CD4-positive, alpha-beta T cell treated with Interleukin-6 for 4 hours (primary cell): ENCODE measurements around the gene PSMB11.

Experiments used
- DNase-seq: peaks from one replicate; pipeline ENCODE4 v3.0.0-alpha.2; 2020; ENCODE audit warnings: mixed read lengths

PSMB11 gene

DNA sequence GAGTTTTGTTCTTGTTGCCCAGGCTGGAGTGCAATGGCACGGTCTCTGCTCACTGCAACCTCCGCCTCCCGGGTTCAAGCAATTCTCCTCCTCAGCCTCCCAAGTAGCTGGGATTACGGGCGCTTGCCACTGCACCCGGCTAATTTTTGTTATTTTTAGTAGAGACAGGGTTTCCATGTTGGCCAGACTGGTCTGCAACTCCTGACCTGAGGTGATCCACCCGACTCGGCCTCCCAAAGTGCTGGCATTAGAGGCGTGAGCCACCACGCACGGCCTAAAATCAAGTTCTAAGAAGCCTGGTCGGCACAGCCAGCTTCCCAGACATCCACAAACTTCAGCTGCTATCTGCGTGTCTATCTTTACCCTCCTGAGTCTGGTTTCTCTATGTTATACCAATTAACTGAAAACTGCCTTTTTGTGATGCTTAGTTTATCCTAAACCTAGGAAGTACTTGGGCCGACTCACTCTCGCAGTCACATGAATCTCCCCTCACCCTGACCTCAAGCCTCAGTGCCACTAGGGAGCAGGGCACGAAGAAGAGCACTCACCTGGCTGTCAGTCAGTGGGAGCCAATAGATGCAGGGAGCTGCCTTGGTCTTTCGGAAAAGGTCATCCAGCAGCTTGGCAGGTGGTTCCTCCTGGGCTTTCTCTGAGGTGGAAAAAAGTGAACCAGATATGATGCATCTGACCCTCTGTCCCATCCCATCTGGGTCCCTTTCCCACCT is 18.7 kb downstream of the PSMB11 start:
- no peak for DNase-seq

DNA sequence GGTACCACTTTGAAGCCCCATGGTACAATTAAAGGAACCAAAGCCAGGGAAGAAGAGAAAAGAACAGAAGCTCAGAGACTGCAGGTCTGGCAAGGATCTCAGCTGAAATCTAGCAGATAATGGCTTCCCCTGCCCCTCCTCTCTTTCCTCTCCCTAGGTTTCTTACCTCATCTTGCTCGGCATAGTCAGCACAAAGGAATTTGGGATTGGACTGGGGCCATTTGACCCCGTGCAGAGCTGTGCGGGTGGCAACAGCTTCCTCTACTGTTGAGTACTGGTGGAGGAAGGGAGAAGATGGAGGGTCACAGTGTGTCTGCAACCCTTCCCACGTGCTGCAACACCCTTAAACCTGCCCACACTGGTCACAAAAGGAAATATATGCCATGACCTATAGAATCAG is 20.0 kb downstream of the PSMB11 start:
- no peak for DNase-seq

DNA sequence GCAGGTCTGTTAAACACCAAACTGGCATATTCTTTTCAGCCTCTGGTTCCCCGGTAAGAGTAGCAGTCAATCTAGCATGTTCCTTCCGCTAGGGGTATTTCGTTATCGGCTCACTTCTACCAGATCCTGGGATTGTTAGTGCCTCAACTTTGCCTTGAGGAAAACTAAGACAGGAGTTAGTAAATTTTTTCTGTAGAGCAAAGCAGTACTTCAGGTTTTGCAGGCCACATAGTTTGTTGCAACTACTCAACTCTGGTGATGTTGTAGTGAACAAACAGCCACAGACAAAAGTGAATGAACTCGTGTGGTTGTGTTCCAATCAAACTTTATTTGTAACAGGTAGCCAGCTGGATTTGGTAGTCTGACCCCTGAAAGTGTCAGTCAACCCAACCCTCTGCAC is 21.6 kb downstream of the PSMB11 start:
- DNase-seq = no peak

DNA sequence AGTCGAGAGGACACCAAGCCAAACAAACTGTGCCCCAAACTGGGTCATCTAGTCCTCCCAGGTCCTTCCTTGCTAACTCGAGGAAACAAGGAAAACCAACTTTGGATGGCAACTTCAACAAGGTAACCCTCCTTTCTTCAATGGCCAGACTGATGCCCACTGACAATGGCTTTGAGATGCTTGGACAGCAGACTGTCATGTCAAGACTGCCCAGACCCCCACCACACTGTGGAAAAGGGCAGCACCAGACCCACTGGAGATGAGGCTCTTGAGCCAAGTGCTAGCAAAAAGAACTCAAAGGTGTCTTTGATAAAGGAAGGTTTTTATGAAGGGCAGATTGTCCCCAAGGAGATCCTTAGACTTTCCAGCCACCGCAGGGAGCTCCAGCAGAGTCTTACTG is 24.4 kb downstream of the PSMB11 start:
- DNase-seq = no peak

DNA sequence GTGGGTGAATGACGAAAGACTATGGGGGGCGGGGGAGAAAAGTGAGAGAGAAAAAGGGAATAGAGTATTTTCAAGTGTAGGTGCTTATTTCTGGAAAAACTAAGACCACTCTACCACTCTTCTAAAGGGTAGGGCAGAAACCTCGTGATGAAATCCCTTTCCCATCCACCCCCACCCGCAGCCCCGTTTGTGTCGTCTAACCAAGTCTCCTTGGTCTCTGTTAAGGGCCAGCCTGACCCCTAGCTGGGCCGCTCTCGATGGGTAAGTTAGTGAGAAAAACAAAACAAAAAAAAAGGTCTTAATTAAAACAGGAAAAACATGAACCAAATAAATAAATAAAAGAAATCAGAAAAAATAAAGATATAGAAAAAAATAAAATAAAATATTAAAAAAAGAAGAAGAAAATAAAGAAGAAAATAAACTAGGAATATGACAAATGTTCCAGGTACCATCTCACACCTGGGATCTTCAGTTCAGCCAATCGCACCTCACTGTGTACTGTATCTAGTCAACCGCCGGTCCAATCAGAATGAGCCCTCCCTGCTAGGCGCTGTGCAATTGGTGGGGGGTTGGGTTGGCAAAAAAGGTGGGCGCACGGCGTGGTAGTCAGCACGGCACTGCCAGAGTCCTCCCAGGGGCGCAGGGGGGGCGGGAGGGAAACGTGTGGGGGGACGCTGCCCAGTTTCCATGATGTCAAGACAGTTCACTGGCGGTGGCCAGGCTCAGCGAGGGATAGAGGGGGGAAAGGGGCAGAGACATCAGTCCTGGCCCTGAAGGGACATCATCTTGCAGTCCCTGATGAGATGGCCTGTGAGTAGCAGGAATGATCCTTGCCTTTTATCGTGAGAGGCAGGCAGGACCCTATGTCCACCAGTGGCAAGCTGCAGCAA is 25.1 kb downstream of the PSMB11 start:
- DNase-seq = no peak

DNA sequence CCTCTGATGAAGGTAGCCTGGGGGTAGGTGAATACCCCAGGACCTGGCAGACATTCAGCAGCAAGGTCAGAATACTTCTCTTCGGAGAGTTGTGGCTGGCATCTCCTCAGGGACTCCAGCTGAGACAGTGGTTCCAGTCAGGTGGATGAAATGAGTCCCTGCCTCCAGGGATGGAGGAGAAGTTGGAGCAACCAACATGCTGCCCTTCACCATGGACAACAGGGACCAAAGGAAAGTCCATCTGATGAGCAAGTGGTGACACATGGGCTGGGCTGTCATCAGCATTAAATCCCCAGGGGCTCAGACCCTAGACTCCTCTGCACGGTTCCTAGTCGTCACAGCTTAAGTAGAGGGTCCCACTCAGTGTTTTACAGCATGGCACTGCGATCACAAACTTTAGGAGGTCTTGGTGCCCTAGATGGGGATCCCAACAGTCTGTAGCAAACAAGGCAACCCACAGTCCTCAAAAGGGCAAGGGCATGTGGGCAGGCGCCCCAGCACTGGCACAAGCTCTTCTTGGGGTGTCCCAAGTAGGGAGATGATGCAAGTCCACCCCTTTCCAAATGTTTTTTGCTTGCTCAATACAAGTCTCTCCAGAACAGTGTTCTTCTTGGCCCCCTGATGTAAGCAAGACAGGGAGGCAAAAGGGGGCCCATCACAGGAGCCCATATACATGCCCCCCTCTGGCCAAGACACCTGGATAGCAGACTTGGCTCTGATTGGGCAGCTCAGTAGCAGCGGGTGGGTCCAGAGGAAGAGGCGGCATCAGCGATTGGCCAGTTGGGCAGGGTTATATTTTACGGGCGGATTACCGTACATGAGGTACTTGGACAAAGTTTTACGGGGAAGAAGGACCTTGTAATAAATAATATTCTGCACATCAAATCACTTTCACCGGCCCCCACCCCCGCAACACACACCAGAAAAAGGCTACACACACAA is 26.1 kb downstream of the PSMB11 start:
- DNase-seq = no peak

DNA sequence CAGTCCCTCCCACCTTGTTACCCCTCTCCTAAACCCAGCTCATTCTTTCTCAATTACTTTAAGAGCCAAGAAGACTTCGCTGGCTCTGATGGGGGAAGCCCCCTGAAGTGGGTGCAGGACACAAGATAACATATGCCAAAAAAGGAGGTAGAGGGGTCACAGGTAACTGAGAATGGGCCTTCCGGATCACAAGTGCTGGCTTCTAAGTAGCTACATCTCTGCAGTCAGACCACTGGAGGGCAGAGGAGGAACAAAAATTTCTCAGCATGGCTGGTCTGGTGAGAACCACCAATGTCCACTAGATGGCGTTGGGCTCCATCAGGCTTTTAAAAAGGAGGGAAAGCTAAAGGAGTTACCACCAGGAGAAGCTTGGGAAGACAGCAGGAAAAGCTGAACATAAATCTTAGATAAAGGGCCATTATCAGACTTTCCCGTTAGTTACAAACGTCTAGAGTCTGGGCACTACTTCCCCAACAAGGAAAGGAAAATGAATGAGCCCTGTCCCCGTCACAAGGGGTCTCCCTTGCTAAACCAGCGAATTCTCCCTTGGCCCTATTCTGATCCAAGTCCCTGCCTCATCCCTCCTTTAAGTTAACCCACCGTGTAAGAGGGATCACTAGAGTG is 26.9 kb downstream of the PSMB11 start:
- peak; percentile 78 for DNase-seq

DNA sequence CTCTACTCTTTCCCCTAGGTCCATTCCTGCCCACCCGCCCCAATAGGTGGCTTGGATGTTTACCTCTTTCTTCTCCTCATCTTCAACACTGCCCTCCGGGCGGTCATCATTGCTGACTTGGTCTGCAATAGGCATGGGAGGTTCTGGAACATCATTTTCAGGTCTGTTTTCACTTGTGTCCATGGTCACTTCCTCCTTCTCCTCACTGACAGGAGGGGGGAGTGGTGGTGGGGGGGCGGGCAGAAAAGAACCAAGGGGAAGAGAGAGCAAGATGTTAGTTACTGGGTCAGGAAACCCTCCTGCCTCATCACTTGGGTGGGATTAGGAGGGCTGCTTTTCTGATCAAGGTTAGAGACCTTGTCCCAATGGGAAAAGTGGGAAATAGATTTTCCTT is 27.4 kb downstream of the PSMB11 start:
- DNase-seq = no peak

DNA sequence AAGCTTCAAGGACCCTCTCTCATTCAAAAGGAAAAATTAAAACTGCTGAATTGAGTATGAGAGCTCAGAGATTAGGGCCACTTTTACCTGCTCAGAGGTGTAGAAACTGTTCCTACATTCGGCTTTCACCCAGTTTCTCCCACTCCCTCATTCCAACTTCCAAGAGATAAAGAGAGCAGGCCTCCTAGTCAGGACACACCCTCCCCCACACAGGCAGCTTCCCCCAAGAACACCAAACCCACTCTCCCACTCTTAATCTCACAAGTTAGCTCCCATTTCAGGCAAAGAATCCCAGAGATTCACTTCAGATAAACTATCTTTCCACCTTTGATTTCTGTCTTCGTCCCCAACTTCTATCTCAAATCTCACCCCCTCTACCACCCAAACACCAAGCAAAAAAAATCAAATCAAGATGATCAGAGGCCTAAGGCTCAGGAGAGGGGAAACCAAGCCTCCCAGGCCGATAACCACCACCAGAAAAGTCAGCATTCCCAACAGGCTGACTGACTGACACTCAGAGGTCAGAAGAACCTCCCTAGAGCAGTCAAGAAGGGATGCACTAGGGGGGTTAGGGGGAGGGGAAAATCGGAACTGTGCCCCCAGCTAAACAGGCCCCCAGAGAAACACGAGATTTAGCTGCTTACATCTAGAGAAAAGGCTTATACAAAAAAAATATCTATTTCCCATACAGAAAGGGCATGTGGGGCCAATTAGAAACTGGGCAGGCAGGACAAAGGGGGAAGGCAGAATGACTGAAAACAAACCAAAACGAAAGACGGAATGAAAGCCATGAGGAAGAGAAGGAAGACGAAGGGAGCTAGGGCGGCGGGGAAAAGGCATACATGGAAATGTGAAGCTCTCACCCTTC is 28.5 kb downstream of the PSMB11 start:
- no peak for DNase-seq

DNA sequence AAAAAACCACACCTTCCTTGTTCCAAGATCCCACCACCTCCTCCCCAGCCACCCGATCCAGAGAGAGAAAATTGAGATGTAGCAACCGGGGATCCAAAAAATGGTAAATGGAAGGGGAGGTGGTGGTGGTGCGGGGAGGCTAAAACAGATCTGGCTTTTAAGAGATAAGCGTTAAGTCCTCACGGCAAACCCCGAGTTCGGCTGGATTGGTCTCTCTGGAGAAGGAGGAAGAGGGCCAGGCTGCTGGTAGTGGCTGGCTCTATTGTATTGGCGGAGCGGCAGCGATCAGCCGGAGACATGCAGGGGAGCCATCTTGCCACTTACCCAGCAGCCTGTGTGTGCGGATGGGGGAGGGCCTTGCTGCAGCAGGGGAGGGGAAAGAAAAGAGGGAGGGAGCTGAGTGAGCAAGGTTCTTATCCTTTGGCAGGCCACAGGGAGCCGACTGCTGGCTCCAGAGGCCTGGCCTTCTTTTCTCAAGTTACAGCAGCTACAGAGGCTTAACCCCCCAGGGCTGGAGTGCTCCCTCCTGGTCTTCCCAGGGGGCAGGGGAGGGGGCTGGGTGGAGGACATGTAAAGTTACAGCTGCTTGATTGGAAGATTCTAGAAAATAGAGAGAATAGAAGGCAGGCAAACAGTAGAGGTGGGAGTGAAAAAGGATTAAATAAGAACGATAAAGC is 29.4 kb downstream of the PSMB11 start:
- DNase-seq = peak; percentile 78

DNA sequence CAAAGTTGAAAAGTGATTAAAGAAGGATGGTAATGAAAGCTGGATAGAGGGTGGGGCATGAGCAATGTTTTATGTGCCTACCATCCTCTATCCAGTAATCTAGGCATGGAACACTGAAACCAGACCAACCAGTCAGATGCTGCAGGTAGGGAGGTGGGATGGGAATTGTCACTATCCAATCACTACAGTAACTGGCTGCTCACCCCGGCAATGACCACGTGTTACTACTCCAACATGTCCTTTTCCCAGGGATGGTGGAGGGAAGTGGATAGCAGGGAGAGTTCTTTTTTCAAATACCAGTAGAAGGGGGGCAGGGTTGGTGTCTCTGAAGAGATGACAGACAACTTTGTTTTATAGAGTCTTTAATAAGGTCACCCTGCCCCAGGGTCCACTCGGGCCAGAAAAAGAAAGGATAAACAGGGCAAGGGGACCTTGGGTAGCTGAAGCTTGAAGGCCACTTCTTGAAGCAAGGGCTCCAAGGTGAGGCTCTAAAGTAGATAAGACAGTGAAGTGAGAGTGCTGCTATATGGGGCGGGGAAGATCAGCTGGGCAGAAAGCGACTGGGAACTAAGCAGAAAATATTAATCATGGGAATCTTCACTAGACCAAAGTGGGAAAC is 30.0 kb downstream of the PSMB11 start:
- no peak for DNase-seq

DNA sequence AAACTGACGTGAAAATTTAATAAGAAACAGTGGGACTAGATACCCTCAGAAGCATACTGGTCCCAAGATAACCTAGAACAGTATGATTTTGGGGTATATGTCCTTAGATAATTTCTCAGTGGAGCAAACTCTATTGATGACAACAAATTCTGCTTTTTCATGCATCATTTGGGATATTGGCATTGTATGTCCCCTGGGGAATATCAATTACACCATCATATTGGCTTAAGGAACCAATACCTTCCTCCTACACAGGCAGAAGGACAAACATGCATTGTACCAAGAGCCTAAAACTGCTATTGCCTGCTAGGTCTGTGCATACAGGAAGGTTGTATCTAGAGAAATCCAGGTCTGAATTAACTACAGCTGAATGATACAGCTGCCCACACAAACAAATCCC is 32.9 kb downstream of the PSMB11 start:
- DNase-seq = no peak

DNA sequence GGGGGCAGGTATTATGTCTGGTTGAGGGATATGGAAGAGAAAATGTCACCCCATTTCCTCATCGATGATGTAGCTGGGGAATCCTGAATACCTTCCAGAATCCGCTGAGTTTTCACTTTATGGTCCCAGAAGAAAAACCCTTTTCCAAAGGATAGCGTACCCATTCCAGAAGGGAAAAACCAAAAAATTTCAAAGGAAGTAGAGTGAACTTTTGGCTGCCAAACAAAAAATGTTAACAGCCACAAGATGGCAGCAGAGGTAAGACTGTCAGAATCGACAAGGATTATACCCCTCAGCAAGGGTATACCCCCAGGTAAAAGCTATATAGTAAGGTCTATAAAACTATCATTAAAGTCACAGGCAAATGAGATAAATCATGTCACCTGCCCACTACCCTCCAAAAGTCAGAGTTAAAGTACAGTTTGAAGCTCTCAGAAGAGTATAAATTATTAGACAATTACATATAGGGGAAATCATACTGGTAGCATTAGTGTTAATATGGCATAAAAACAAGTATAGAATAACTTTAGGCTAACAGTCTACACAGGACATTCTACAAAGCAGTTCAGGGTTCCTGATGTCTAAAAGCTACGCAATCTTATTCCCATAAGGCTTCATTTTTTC is 34.9 kb downstream of the PSMB11 start:
- peak; percentile 40 for DNase-seq

DNA sequence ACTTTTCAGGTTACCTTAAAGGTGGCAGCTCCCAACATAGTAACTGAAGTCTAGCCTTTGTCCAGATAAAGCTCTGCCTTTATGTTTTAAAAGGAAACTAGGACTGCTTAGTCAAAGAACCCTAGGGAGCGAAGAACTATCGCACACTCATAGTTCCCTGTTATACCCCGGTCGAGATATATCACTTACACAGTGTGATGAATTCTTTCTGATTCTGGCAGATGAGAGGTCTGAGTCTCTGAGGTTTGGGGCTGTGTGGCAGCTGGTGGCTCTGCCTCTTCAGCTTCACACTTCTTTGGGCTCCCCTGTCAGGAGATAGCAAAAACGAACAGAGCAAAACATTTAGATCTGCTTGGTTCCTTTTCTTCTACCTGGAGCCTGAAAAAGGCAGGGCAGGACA is 36.0 kb downstream of the PSMB11 start:
- no peak for DNase-seq

DNA sequence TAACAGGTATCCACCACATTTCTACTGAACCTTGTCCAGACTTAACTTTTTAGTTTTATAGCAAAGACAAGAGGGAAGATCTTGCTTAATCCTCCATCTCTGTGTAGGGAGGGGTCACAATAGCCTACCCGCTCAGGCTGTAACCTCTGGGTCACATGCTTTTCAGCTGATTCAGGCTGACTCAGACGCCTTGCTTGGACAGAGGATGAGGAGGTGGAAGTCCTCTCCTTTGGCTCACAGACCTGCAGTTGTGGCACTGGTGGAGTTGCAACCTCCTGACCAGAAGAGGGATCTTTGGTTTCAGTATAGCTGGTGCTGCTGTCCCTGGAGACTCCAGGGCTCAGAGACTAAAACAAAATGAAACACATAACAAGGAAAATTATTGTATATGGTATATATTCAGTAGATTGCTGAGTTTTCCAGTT is 36.7 kb downstream of the PSMB11 start:
- no peak for DNase-seq

DNA sequence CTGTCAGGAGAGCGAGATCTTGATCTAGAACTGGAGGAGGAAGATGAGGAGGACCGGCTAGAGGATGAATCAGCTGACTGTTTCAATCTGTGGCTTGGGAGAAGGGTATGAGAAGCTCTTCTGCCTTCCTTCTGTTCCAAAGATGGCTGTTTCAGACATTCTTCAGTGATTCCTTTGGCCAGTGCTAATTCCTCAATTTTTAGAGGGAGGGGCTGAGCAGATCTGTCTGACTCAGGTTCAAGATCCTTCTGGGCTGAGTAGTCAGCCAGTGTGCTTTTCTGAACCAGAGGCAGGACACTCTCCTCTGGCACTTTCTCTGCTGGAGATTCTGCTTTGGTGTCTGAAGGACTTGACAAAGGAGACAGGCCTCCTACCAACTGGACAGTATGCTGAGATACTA is 37.7 kb downstream of the PSMB11 start:
- no peak for DNase-seq

DNA sequence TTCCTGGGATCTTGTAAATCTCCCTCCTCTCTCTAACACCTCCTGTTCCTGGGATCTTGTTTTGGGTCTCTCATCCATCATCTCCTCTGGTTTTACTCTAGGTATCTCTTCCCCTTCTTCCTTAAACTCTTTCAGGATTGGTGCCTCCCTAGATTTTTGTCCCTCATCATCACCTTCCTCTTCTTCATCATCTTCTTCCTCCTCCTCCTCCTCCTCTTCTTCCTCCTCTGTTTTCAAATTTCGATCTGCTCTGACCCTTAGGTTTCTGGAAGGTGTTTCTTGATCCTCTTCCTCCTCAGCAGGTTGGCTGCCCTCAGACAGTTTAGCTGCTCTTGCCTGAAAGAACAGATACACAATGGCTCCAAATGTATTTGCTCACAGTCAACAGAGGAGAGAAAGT is 38.5 kb downstream of the PSMB11 start:
- DNase-seq = no peak

DNA sequence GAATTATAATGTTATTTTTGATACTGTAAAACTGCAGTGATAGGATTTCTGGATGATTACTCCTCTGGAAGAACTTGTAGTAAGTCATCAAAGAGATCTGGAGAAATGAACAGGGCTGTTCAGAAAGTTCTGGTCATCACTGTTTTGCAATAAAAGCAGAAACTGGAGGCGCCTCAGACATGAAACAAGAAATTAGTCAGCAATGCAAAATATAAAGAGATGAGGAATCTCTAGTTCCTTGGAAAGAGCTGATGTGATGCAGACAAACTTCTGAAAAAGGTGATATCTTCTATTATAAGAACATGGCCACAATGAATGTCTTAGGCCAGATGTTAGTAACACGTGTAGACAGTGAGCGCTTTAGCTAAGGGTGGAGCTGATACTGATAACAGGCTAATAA is 43.4 kb downstream of the PSMB11 start:
- DNase-seq = no peak

DNA sequence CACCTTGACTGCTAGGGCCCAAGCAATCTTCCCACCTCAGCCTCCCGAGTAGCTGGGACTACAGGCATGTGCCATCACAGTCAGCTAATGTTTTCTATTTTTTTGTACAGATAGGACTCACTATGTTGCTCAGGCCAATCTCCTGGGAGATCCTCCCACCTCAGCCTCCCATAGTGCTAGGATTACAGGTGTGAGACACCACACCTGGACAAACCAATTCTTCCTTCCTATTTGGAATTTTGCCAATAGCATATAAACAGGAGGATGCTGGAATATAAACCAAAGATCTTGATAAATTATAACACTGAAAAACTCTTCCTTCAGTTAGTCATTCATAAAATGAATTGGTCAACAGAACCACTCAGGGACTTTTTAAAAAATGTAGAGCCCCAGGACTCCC is 44.6 kb downstream of the PSMB11 start:
- no peak for DNase-seq
